HCT116 (cell line): ENCODE results near the gene PROSER2. TPM values are rescaled to one million over a fixed set of nuclear protein-coding genes. Genes with fewer than 3 reads are reported as not detected.

Experiments used
- ATAC-seq: fragments of 200-7000 bp; cut with Tn5 transposase; 2 replicates; pipeline ENCODE4 v1.9.1; 2020; ENCODE audit warnings: mild to moderate bottlenecking, moderate library complexity
- BruUV-seq: library from RNA; stranded (reverse); fragments of 400-500 nt; replicated peaks from 2 replicates; lab custom pipeline; 2021; lab: Mats Ljungman, UMichigan
- CTCF ChIA-PET: fragments of 300-600 bp; sonication (Branson Sonifier 250); formaldehyde crosslinking; loops from one replicate; lab custom pipeline; 2021; ENCODE audit warnings: antibody characterized with exemption; lab: Charles Lee
- POLR2A ChIA-PET: fragments of 300-600, 350-600 bp; sonication (Branson Sonifier 250); formaldehyde crosslinking; loops from one replicate; lab custom pipeline; 2021; ENCODE audit warnings: antibody characterized with exemption; lab: Charles Lee
- RAD21 ChIA-PET, 2 experiments: fragments of 300-600 bp; sonication (Branson Sonifier 250); formaldehyde crosslinking; loops; one replicate each; lab custom pipeline; 2023; ENCODE audit warnings: low total read pairs in 2 of 2; ENCODE audit not compliant: uncharacterized antibody in 2 of 2, unreplicated experiment in 2 of 2, low non-redundant PET in 1 of 2; lab: Charles Lee
- DNase-seq: peaks from one replicate; pipeline ENCODE4 v3.0.0-alpha.2; 2010; ENCODE audit warnings: low read depth, low spot score
- H2AFZ ChIP-seq: fragments of 200-600 bp; shearing (Covaris generic), sonication (generic); 2 replicates; pipeline ENCODE4 v1.6.1; 2017; ENCODE audit warnings: low read depth, mixed run types, mixed read lengths, antibody characterized with exemption, low read length; ENCODE audit not compliant: poor library complexity, severe bottlenecking
- H3K27ac ChIP-seq: 2 replicates; pipeline ENCODE4 v1.5.1; 2012; ENCODE audit warnings: low read depth, low read length
- H3K27me3 ChIP-seq: fragments of 200-600 bp; sonication (generic); 2 replicates; pipeline ENCODE4 v1.6.1; 2016; ENCODE audit warnings: mixed run types, low read length, mixed read lengths; ENCODE audit not compliant: insufficient read depth
- H3K36me3 ChIP-seq, 2 experiments: fragments of 200-500 bp in 1 of 2; fragments of 200-600 bp in 1 of 2; sonication (Bioruptor generic) in 1 of 2; sonication (generic) in 1 of 2; 2 replicates each; pipeline versions ENCODE4 v1.5.1 to v1.6.1; 2014 to 2016; ENCODE audit warnings: low read length in 2 of 2, inconsistent platforms in 1 of 2, mixed read lengths in 1 of 2, mixed run types in 1 of 2; ENCODE audit not compliant: insufficient read depth in 2 of 2, control insufficient read depth in 1 of 2
- H3K4me1 ChIP-seq, 2 experiments: fragments of 200-600 bp in 1 of 2; sonication (generic) in 1 of 2; 2 replicates each; pipeline versions ENCODE4 v1.5.1 to v1.6.1; 2012 to 2017; ENCODE audit warnings: low read length in 2 of 2, inconsistent platforms in 1 of 2, mild to moderate bottlenecking in 1 of 2, mixed read lengths in 1 of 2, mixed run types in 1 of 2, moderate library complexity in 1 of 2; ENCODE audit not compliant: insufficient read depth in 2 of 2, control insufficient read depth in 1 of 2
- H3K4me2 ChIP-seq: fragments of 200-600 bp; sonication (generic); 2 replicates; pipeline ENCODE4 v1.6.1; 2017; ENCODE audit warnings: mixed run types, low read length, mixed read lengths
- H3K4me3 ChIP-seq, 2 experiments: fragments of 200-600 bp in 1 of 2; sonication (generic) in 1 of 2; replicated peaks in 1 of 2; 2 replicates each; pipeline ENCODE4 v1.5.1; 2011 to 2016; ENCODE audit warnings: low read length in 2 of 2, control low read depth in 1 of 2, low read depth in 1 of 2, mild to moderate bottlenecking in 1 of 2, mixed read lengths in 1 of 2, mixed run types in 1 of 2
- H3K79me2 ChIP-seq: fragments of 200-600 bp; sonication (generic); 2 replicates; pipeline ENCODE4 v1.6.1; 2017; ENCODE audit warnings: mild to moderate bottlenecking, mixed run types, low read length, moderate library complexity, mixed read lengths; ENCODE audit not compliant: insufficient read depth
- H3K9ac ChIP-seq: fragments of 200-600 bp; sonication (generic); 2 replicates; pipeline ENCODE4 v1.6.1; 2016; ENCODE audit warnings: low read length, mixed read lengths
- H3K9me2 ChIP-seq: fragments of 200-600 bp; sonication (generic), shearing (Covaris generic); 2 replicates; pipeline ENCODE4 v1.6.1; 2017; ENCODE audit warnings: mixed run types, mild to moderate bottlenecking, moderate library complexity; ENCODE audit not compliant: insufficient read depth
- H3K9me3 ChIP-seq, 2 experiments: fragments of 200-500 bp in 1 of 2; fragments of 200-600 bp in 1 of 2; sonication (Bioruptor generic) in 1 of 2; sonication (generic) in 1 of 2; 2 replicates each; pipeline ENCODE4 v1.6.1; 2014 to 2017; ENCODE audit warnings: low read length in 2 of 2, mixed read lengths in 2 of 2, inconsistent platforms in 1 of 2, low read depth in 1 of 2, mild to moderate bottlenecking in 1 of 2, mixed run types in 1 of 2, moderate library complexity in 1 of 2; ENCODE audit not compliant: control insufficient read depth in 1 of 2, insufficient read depth in 1 of 2
- H4K20me1 ChIP-seq: fragments of 200-600 bp; sonication (generic), shearing (Covaris generic); 2 replicates; pipeline ENCODE4 v1.6.1; 2017; ENCODE audit warnings: mixed run types, mild to moderate bottlenecking, moderate library complexity; ENCODE audit not compliant: insufficient read depth
- CEBPB ChIP-seq: IDR thresholded peaks from 2 replicates; pipeline ENCODE4 v1.6.1; 2012; ENCODE audit warnings: low read depth
- POLR2A ChIP-seq: IDR thresholded peaks from 2 replicates; pipeline ENCODE4 v1.7.0; 2011; ENCODE audit warnings: borderline replicate concordance; ENCODE audit not compliant: insufficient read depth, insufficient read length; ENCODE audit errors: extremely low read depth
- SP1 ChIP-seq: IDR thresholded peaks from 2 replicates; pipeline ENCODE4 v1.6.1; 2012; ENCODE audit warnings: low read depth
- ZFX ChIP-seq: fragments of 450-650 bp; IDR thresholded peaks from 2 replicates; pipeline ENCODE4 v1.6.1; 2017
- intact Hi-C: fragments of 100-400 bp; cut with micrococcal nuclease; formaldehyde crosslinking; loops from 2 replicates; pipeline ENCODE4 v1.10.0; 2022
- total RNA-seq: library from RNA; stranded (reverse); gene quantifications from one replicate; pipeline ENCODE4 v1.2.1, GENCODE V29; 2021; ENCODE audit not compliant: unreplicated experiment
- TF ChIP-seq, protein P1 (sequence below): IDR thresholded peaks from 2 replicates; pipeline ENCODE4 v1.6.1; 2012

Gene PROSER2
- total RNA-seq, 1 experiment from 2014 or later = 46.2 TPM

- Histone ChIP-seq H4K20me1 (no peaks in the 10 kb centered on the region), H3K4me3 (no peak overlapping the region), H3K9me3 (no peaks in the 10 kb centered on the region), H3K36me3 (no peaks in the 10 kb centered on the region), H3K9ac (peak overlapping the region; percentile 61), H3K4me1 (peaks cover 27 to 68% of the 10 kb centered on the region in 2 experiments)
- ATAC-seq = no peak
- RAD21 ChIA-PET = interaction anchor here in 1 of 2 experiments (0.5 kb wide), 1 partner anchor 46 kb away, joined by 3 read pairs; no protein-coding TSS in a partner anchor
- BruUV-seq = no TSS peak
- TF ChIP-seq, protein P1, sequence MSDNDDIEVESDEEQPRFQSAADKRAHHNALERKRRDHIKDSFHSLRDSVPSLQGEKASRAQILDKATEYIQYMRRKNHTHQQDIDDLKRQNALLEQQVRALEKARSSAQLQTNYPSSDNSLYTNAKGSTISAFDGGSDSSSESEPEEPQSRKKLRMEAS = no peak
- TF ChIP-seq, all 23 proteins: peak for 0
- H3K9me2 ChIP-seq = no peaks in the 10 kb centered on the region
- ChIA-PET POLR2A (interaction anchor here (0.8 to 1.9 kb wide), 3 partner anchors 10 to 12 kb away, joined by 3 to 5 read pairs (median 4); no protein-coding TSS in a partner anchor), CTCF (interaction anchor here (1.0 kb wide), 2 partner anchors 10 kb away, joined by 3 read pairs; no protein-coding TSS in a partner anchor)
- no peaks in the 10 kb centered on the region for H3K79me2 ChIP-seq
- H3K27ac ChIP-seq = no peak overlapping the region
- no peak for DNase-seq
- H3K4me2 ChIP-seq = peak overlapping the region; percentile 48
- H3K27me3 ChIP-seq = no peaks in the 10 kb centered on the region
- intact Hi-C loops = no loop called here
- H2AFZ ChIP-seq = no peak overlapping the region
Observed at GRCh38 chr10:11886138-11886474, 63.0 kb downstream of the PROSER2 start.

- Histone ChIP-seq H4K20me1 (no peaks in the 10 kb centered on the region), H3K9me3 (no peaks in the 10 kb centered on the region), H3K4me3 (no peak overlapping the region), H3K9me2 (no peaks in the 10 kb centered on the region), H3K27me3 (no peaks in the 10 kb centered on the region), H3K36me3 (no peaks in the 10 kb centered on the region), H3K4me2 (peak overlapping the region; percentile 48), H3K9ac (peak overlapping the region; percentile 61), H2AFZ (no peak overlapping the region), H3K27ac (0 out of 2 replicates have a peak overlapping the region, but pooled peaks have one; percentile 13), H3K4me1 (peaks cover 19 to 61% of the 10 kb centered on the region in 2 experiments), H3K79me2 (no peaks in the 10 kb centered on the region)
- CTCF ChIA-PET = interaction anchor here (1.0 kb wide), 1 partner anchor 9 kb away, joined by 3 read pairs; no protein-coding TSS in a partner anchor
- no TSS peak for BruUV-seq
- POLR2A ChIA-PET = interaction anchor here (0.8 kb wide), 1 partner anchor 11 kb away, joined by 3 read pairs; no protein-coding TSS in a partner anchor
- ATAC-seq (no peak), DNase-seq (no peak)
- RAD21 ChIA-PET = no interaction called here
- TF ChIP-seq SP1 = no peak
- no peak for TF ChIP-seq POLR2A
- TF ChIP-seq CEBPB = no peak
- peak; percentile 52 for TF ChIP-seq ZFX
- intact Hi-C loops = no loop called here
Observed at GRCh38 chr10:11886851-11887250, 63.7 kb downstream of the PROSER2 start.
